Fibroblast of peridontal ligament (primary cell): ENCODE data around the gene ATP1B2.

Source experiments
- DNase-seq: peaks from one replicate; pipeline ENCODE4 v3.0.0-alpha.2; 2010; ENCODE audit errors: extremely low read depth

The ATP1B2 gene

DNA sequence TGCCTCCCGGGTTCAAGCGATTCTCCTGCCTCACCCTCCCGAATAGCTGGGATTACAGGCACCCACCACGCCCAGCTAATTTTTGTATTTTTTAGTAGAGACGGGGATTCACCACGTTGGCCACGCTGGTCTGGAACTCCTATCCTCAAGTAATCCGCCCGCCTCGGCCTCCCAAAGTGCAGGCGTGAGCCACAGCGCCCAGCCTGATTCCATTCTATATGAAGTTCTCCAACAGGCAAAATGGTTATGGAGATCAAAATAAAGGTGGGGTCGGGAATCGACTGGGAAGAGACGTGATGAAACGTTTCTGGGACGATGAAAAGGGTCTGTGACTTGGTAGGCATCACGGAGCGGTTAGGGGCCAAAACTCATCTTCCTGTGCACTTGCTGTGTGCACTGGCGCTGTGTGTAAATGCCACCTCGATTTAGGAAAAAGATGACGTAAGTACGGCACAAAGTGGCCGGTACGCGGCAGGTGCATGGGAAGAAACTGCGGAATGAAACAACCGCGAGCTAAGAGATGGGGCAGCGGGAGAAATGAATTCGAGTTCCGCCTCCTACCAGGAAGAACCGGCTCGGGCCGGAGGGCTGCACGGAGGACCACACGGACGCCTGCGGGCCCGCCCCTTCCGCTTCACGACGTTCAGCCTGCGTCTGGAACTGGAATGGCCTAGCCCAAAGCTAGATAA is 35.0 kb downstream of the ATP1B2 start:
- DNase-seq = peak; percentile 92

DNA sequence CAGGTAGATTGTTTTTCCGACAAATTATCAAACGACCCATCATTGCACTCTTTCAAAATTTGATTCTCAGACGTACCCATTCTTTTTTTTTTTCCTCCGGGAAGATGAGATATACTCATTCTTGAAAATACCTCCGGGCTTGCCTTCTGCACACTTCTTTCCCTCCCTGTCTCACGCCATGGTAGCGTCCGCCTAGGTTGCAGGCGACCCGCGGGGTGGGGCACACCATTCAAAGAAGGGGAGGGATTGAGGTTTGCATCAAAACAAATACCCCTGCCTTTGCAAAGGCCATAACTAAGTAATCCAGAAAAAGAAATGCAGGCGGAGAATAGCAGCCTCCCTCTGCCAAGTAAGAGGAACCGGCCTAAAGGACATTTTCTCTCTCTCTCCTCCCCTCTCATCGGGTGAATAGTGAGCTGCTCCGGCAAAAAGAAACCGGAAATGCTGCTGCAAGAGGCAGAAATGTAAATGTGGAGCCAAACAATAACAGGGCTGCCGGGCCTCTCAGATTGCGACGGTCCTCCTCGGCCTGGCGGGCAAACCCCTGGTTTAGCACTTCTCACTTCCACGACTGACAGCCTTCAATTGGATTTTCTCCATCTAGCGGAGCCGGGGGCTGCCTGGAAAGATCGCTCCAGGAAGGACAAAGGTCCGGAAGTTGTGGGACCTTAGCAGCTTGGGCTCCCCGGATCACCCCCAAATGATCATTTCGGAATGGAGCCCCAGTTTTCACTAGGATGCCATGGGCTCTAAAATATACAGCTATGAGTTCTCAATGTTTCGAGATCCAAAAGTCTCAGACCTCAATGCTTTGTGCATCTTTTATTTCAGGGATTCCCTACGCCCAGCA is 35.7 kb downstream of the ATP1B2 start:
- DNase-seq = peak; percentile 90

DNA sequence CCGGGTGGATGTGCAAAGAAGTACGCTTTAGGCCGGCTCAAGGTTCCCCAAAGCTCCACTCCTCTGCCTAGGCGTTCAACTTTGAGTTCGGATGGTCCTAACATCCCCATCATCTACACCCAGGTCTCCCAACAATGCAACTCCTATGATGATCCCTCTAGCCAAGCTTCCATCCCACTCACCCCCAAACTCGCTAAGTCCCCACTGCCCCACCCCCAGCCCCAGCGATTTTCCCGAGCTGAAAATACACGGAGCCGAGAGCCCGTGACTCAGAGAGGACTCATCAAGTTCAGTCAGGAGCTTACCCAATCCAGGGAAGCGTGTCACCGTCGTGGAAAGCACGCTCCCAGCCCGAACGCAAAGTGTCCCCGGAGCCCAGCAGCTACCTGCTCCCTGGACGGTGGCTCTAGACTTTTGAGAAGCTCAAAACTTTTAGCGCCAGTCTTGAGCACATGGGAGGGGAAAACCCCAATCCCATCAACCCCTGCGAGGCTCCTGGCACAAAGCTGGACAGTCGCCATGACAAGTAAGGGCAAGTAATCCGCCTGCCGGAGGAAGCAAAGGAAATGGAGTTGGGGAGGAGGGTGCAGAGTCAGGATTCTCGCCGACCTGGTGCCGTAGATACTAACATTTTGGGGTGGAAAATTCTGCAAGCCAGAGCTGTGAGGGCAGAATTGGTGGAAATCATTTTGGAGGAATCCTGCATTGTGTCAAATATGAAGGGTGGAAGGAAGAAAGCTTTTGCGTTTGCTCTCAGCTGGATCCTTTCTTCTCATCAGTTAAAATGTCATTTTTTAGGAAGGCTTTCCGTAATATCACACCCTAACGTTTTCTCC is 36.6 kb downstream of the ATP1B2 start, which contains the start of gene TP53:
Gene TP53, minus strand, starts transcription at position 419 of the 836 bp plus-strand sequence. CDS start 10,896 bp downstream, outside the sequence.
- peak; percentile 92 for DNase-seq

DNA sequence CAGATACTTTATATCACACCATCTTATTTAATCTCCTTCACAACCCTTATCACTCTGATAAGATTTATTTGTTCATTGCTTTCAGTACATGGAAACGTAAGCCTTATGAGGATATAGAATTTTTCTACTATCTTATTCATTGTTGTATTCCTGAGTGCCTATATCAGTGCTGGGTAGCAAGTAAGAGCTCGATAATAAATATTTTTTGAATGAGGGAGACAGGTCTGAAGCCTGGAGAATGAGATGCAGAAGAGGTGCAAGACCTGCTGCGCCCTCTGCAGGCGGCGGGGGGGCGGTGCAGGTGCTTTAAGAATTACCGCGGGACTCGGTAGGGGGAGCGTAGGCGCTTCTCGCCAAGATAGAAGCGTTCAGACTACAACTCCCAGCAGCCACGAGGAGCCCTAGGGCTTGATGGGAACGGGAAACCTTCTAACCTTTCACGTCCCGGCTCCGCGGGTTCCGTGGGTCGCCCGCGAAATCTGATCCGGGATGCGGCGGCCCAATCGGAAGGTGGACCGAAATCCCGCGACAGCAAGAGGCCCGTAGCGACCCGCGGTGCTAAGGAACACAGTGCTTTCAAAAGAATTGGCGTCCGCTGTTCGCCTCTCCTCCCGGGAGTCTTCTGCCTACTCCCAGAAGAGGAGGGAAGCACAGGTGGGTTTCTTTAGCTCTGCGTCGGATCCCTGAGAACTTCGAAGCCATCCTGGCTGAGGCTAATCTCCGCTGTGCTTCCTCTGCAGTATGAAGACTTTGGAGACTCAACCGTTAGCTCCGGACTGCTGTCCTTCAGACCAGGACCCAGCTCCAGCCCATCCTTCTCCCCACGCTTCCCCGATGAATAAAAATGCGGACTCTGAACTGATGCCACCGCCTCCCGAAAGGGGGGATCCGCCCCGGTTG is 37.4 kb downstream of the ATP1B2 start, which contains the start of gene WRAP53:
Gene WRAP53, plus strand, starts transcription at position 570 of the 900 bp plus-strand sequence. Its CDS starts 172 bp downstream, at position 742.
- peak; percentile 99 for DNase-seq

DNA sequence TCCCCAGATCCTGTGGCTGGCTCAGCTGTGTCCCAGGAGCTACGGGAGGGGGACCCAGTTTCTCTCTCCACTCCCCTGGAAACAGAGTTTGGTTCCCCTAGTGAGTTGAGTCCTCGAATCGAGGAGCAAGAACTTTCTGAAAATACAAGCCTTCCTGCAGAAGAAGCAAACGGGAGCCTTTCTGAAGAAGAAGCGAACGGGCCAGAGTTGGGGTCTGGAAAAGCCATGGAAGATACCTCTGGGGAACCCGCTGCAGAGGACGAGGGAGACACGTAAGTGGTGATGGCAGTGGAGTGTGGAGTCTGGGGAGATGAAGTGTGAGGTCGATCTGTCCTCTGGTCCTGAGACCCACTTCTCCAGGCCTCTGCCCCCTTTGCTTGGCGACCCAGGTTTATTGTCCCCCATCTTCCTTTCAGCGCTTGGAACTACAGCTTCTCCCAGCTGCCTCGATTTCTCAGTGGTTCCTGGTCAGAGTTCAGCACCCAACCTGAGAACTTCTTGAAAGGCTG is 38.1 kb downstream of the ATP1B2 start:
- no peak for DNase-seq

DNA sequence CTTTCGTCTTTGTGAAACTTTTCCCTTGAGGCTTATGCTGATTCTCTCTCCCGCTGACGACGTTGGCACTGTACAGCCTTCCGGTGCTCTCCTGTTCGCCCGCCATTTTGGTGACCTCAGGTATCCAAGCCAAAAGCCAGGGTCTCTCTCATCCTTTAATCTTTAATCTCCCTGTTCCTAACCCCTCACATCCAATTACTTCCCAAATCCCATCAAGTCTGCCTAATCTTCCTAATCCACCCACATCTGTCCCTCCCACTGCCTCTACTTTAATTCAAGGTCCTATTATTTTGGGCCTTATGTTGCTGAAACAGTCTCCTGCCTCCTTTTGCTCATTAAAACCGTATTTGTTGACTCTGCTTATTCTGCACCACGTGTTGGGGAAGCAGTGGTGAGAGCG is 44.9 kb downstream of the ATP1B2 start:
- no peak for DNase-seq

DNA sequence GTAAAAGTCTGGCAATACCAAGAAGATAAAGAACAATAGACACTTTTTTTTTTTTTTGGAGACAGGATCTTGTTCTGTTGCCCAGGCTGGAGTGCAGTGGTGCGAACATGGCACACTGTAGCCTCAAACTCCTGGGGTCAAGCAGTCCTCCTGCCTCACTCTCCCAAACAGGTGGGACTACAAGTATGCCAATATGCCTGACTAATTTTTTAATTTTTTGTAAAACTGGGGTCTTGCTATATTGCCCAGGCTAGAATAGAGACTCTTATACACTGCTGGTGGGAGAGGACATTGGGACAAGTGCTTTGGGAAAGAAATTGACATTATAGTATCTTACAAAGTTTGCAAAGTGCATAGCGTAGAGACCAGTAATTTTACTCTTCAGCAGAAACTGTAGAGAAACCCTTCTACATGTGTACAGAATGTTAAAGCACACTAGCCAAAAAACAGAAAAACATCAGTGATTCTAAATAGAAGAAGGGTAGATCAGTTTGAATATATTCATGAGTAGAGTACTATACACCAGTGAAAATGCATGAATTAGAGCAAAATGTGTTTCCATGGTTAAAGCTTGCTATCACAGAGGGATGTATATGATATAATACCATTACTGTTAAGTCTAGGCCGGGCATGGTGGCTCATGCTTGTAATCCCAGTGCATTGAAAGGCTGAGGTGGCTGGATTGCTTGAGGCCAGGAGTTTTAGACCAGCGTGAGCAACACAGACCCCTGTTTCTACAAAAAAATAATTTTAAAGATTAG is 47.3 kb downstream of the ATP1B2 start:
- no peak for DNase-seq

DNA sequence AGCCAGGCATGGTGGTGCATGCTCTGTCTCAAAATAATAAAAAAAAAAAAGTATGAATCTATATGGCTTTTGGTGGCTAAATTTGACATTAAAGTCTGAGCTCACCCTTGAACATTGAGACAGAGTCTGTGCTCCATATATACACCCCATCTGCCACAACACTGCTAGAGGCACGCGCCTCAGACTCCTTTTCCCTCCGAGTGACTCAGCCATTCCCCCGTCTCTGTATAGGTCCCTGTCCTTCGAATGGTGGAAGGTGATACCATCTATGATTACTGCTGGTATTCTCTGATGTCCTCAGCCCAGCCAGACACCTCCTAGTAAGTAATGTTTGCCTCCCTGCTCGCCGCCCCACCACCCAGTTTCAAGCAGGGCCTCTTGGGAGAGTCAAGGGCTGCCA is 49.8 kb downstream of the ATP1B2 start:
- no peak for DNase-seq

DNA sequence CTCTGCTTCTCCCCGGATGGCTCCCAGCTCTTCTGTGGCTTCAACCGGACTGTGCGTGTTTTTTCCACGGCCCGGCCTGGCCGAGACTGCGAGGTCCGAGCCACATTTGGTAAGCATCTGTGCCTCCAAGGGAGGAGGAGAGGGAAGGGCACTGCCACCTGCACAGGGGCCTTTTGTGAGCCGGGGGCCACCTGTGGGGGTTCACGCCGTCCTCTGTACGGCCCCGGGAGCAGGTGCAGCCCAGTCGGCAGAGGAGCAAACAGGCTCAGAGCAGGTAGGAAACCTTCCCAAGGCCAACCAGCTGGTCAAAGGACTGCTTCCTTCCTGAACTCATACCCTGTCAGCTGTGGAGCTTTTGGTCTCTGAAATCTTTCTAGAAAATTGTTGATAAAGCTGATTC is 51.0 kb downstream of the ATP1B2 start:
- no peak for DNase-seq

DNA sequence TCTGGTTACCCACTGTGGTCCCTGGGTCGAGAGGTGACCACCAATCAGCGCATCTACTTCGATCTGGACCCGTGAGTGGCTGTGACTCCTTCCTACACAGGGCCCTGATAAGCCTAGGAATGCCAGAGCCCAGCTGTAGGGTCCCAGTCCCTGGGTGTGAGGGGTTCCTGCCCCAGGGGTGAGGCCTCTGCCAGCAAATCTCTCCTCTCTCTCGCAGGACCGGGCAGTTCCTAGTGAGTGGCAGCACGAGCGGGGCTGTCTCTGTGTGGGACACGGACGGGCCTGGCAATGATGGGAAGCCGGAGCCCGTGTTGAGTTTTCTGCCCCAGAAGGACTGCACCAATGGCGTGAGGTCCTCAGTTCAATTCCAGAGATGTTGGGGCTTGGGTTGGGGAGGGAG is 52.0 kb downstream of the ATP1B2 start:
- no peak for DNase-seq

DNA sequence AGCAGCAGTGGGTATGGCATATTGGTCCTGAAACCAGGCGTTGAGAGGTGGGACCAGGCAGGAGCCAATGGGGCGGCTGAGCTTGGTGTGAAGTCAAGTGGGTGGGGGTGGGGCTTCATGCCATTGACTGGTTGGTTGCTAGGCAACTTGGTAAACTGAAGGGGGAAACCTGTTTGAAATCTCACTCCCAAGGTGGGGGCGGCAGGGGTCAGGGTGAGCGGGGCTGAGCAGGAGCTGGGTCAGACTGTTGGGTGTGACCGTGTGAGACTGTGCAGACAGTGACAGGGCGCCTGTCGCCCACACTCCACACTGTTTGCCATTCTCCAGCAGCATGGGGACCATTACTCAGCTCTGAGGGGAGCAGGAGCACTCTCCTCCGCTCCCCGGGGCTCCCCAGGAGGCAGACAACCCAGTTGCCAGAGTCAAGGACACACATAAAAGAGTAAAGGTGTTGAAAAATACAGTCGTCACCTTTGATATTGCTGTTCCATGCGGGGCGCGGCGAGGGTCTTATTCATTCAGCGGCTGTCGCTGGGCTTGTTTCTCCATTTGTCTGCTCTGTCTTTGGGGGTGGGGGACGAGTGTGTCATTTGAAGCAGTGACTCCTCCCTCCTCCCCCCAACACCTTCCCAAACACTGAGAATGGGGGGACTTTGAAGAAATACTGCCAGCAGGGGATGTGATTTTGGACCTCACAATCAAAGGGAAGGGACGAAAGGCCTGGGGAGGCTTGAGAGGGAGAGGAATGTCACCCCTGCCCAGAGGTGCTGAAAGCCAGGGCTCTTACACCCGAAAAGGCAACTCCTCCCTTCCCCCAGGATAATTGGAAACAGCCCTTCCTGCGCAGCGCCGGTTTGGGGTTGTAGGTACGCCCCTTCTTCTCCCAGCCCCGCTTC is 53.1 kb downstream of the ATP1B2 start:
- DNase-seq = peak; percentile 36

DNA sequence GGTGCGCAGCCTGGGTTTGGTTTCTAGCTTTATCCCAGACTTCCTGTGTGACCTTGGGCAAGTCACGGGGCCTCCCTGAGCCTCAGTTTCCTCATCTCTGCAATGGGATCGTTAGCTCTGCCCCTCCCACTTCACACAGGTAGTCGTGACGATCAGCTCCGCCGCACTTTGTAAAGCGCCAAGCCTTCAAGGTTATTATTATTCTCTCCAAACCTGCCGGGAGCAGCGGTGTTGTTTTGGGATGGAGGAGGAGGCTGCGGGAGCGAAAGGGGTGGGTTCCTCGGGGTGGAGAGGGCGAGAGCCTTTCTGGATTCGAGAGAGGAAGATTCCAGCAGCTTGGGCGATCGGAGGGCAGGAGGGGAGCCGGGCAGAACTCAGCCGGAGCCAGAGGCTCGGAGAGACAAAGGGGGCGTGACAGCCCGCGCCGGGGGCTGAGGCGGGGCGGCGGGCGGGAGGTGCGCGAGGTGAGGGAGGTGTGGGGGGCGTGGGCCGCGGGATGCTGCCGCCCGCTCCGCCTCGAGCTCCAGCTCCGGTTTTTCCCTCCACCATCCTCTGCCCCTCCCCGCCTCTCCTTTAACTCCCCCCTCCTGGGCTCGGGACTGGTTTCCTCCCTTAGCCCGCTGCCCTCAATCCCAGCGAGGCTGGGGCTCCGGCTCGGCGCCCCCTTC is 54.0 kb downstream of the ATP1B2 start, which contains the start of gene EFNB3:
Gene EFNB3, plus strand, starts transcription at position 602 of the 668 bp plus-strand sequence. CDS start 397 bp downstream, outside the sequence.
- peak; percentile 22 for DNase-seq

DNA sequence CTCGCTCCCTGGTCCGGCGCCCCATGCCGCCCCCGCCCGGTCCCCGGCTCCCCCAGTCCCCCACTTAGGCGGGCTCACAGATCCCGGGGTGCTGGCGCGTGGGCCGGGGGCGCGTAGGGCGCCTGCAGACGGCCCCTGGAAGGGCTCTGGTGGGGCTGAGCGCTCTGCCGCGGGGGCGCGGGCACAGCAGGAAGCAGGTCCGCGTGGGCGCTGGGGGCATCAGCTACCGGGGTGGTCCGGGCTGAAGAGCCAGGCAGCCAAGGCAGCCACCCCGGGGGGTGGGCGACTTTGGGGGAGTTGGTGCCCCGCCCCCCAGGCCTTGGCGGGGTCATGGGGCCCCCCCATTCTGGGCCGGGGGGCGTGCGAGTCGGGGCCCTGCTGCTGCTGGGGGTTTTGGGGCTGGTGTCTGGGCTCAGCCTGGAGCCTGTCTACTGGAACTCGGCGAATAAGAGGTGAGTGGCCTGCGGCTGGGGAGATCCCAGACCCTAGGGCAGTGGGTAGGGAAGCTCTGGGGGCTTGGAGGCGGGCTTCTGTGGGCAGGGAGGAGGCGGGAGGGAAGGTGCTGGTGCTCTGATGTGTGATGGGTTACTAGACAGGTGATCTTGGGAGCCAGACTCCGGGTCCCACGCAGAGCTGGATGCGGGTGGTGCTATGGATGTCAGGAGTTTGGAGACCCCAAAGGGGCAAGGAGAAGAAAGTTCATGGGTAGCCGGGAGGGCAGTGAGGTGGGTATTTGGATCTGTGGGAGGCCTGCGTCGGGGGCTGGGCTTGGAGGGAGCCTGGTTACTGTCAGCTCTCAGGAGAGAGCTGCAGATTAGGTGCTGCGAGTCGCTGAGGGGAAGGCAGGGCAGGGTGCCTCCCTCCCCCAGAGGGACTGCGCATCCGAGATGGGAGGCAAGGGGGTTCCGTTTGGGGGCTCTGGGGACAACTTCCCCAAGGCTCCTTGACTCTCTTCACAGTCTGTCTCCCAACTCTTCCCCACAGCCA is 54.8 kb downstream of the ATP1B2 start:
- DNase-seq = no peak

DNA sequence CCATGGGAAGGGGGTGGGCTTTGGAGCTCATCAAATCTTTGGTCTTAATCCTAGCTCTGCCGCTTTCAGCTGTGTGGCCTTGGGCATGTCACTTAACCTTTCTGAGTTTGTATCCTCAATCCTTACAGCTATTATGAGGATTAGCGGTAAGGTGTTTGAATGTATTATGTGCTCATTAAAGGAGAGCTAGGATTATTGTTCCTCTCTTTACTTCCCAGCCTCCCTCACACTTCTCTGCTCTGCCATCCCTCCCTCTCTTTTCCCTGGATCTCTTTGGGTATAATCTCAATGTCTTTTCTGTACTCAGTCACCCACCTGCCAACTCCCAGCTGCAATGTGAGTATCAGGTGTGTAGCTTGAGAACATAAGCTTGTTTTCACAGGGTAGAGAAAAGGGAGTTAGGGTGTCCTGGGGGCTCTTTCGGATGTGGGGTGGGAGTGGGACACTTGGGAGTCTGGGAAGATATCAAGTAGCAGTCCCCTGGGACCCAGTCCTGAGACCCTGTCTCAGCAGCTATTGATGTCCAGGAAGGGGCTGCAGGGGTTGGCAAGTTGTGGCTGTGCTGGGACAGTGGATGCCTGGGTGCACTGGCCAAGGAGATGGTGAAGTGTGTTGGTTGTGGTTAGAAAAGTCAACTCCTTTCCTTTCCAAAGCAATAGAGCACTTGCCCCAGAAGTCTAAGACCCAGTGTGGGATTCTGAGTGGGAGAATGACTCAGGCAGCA is 56.1 kb downstream of the ATP1B2 start:
- DNase-seq = no peak
